22Rv1 (cell line): ENCODE measurements around the gene CRADD.

Experiments
- CTCF ChIP-seq: fragments of 450-650 bp; IDR thresholded peaks from 2 replicates; pipeline ENCODE4 v1.5.1; 2017; ENCODE audit warnings: mild to moderate bottlenecking
- ZFX ChIP-seq: fragments of 450-650 bp; IDR thresholded peaks from 2 replicates; pipeline ENCODE4 v1.6.1; 2017; ENCODE audit warnings: antibody characterized with exemption, borderline replicate concordance

- no peak for TF ChIP-seq CTCF
- no peak for TF ChIP-seq ZFX
These were observed 172.8 kb downstream of the CRADD start for GRCh38 chr12:93849946-93850345.
